Endometrium (tissue), 2 donors: ENCODE data around the gene SFTA2.
"Not testable (repeated sequence)": the region's sequence is repeated elsewhere in the genome, so short reads cannot be mapped to it uniquely, and the experiment has no call there.

Experiments used
- FAIRE-seq: peaks from 2 replicates; lab custom pipeline; 2012; peaks lifted over from hg19 to GRCh38; lab: Jason Lieb, UNC
- donor health status: control.
- donor health status: control.

SFTA2 gene

GRCh38 chr6:30942338-30943060 lies 10.5 kb upstream of the SFTA2 start:
- no peak for FAIRE-seq

DNA sequence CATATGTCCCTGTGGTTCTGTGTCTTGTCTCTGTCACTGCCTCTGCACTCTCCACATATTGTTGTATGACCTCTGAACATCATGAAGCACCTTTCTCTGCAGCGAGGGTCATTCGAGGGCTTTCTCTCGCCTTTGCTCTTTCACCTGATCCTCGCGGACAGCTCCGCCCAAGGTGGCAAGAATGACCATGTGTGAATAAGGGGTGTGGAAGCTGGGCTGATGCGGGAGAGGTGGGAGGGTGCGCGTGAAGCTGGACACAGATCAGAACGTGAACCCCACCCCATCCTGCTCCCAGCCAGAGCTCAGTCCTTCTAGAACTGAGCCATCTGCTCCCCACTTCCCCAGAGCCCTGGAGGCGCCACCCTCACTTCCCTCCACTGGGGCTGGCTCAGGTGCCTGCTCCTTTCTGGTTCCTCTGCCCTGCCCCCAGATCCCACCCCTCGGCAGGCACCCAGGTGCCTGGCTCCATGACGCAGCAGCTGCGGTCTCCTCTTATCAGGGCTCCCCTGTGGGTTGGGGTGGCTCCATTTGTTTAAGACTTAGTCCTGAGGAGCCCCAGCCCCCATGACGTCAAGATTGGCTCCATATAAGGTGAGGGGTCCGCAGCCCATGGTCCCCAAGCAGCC lies 8.5 kb upstream of the SFTA2 start, which contains the start of gene MUCL3:
Gene MUCL3, plus strand, starts transcription at position 613 of the 626 bp plus-strand sequence. CDS start 27 bp downstream, outside the sequence.
- no peak for FAIRE-seq

DNA sequence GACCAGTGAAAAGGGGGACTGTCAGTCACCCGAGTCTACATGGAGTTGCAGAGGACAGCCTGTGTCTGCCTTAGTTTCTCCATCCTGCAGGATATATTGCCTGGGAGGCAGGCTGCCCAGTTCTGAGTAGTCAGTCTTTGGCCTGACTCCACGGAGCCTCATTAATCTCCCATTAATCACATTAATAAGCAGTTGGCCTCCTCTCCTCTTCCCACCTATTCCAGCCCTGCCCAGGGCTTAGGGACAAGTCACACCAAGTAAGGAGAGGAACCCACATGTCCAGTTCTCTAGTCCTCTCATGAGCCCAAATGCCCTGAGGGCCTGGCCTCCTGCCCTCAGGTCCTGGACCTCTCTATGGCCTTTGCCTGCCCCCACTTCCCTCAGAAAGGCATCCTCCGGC lies 7.5 kb upstream of the SFTA2 start:
- no peak for FAIRE-seq

- FAIRE-seq, result no peak
These were observed 6.8 kb upstream of the SFTA2 start for GRCh38 chr6:30938730-30939129.

DNA sequence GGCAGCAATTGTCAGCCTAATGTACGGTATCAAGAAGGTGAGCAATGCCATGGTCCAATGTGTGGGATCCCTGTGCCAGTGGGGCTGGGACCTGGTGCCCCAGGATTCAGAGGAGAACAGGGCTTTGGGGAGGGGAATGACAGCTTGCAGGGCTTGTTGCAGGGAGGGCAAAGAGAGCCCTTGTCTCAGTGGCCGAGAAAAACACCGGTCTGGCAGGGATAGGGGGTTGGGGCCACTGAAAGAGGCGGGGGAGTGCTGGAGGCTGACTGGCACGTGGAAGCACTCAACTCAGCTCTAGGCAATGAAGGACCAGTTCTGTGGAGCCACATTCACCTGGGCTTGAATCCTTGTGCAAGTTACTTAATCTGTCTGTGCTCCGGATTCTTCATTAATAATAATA lies 5.3 kb upstream of the SFTA2 start:
- no peak for FAIRE-seq

DNA sequence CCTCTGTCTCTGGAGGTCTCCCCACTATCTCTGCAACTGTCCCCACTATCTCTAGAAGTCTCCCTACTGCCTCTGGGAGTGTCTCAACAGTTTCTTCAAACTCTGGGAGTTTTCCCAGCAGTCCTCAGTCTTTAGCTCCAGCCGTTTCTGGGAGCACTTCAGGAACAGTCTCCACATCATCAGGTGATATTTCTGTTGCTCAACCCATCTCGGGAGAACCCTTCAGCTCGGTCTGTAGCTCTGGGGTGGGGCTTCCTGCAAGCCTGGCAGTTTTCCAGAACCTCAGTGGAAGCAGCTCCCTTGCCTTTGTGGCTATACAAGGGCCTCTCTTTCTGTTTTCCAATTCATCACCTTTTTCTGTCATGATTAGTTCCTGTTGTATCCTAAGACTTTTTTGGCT lies 3.0 kb upstream of the SFTA2 start:
- no peak for FAIRE-seq

DNA sequence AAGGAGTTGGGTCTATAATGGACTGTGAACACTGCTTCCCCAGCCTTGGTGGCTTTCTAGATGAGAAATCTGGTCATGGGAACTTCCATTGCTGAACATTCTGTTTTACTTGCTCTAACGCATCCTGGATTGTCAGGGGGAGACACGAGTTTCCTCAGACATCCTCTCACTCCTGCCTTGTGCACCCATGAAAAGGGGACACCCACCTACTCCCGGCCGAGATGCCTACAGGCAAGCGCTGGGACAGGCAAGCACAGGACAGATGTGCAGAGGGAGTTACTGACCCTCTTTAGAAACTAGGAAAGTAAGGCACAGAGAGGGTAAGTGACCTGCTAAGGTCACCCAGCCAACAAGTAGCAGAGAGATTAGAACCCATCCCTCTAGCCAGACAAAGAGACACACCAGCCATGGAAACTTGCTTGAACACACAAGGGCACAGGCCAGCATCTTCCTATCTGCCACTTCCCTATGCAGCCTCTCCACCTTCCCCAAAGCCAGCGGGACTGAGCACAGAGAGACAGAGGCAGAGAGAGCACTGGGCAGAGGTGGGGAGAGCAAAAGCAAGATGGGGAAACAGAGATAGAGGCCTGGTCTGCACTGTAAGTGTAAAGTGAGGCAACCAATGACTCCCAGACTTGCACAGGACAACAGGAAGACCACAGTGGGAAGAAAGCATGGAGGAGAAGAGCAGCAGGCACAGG lies 845 bp upstream of the SFTA2 start:
- FAIRE-seq, result no peak

- no peak for FAIRE-seq
These were observed 698 bp downstream of the SFTA2 start for GRCh38 chr6:30931272-30931671.

DNA sequence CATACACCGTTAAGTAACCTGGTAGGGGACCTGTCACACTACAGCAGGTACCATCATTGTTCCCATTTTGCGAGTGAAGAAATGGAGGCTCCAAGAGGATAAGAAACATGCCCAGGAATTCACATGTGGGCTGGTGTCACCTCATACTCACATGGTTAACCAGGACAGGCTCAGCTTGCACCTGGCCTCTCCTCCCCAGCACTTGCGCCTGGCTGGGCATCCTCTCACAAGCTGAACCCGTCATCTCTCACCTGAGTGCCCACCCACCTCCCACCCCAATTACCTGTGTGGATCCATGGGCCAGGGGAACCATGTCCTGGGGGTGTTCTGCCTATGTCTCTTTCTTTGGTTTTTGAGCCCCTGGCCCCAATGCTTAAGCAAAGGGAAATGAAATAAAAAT lies 1.5 kb downstream of the SFTA2 start:
- no peak for FAIRE-seq

DNA sequence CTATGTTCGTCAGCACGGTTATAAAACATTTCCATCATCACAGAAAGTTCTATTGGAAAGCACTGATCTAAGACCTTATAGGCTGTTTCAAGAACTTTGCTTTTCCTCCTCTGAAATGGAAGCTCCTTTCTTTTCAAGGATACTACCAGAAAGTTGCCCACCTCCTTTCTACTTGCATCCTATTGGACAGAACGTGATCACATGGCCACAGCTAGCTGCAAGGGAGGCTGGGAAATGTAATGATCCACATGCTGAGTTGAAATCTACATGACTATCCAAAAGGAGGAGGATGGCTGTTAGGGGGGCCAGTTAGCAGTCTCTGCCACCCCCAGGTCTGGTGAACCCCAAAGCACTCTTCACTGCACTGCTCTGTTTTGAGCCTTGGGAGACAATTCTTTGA lies 3.3 kb downstream of the SFTA2 start:
- no peak for FAIRE-seq

DNA sequence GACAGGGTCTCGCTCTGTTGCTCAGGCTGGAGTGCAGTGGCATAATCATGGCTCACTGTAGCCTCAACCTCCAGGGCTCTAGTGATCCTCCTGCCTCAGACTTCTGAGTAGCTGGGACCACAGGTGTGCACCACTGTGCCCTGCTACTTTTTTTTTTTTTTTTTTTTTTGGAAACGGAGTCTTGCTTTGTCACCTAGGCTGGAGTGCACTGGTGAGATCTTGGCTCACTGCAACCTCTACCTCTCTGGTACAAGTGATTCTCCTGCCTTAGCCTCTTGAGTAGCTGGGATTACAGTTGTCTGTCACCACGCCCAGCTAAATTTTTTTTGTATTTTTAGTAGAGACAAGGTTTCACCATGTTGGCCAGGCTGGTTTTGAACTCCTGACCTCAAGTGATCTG lies 4.9 kb downstream of the SFTA2 start:
- not testable (repeated sequence) for FAIRE-seq

- no peak for FAIRE-seq
These were observed 5.3 kb downstream of the SFTA2 start for GRCh38 chr6:30926644-30927043.

DNA sequence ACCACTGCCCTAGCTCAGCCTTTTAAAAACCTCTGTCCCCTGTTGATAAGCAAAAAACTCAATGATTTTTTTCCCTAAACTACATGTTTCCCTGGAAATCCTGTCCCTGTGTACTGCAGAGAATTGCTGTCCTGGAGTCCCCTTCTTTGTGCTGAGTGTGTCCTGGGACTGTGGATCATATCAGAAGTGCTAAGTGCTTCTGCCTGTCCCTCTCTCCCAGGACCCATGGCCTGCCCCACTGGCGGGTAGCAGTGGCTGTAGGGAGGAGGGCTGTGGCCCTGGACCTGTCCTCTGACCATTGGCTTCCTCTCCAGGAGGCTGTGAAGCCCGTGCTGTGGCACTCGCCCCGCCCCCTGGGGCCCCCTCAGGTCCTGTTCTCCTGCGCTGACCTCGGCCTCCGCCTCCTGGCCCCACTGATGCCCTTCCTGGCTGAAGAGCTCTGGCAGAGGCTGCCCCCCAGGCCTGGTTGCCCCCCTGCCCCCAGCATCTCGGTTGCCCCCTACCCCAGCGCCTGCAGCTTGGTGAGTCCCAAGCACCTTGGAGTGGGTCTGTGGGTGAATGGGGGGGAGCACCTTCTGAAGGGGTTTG lies 7.8 kb downstream of the SFTA2 start:
- not testable (repeated sequence) for FAIRE-seq

- no peak for FAIRE-seq
These were observed 9.5 kb downstream of the SFTA2 start for GRCh38 chr6:30922447-30922852.

DNA sequence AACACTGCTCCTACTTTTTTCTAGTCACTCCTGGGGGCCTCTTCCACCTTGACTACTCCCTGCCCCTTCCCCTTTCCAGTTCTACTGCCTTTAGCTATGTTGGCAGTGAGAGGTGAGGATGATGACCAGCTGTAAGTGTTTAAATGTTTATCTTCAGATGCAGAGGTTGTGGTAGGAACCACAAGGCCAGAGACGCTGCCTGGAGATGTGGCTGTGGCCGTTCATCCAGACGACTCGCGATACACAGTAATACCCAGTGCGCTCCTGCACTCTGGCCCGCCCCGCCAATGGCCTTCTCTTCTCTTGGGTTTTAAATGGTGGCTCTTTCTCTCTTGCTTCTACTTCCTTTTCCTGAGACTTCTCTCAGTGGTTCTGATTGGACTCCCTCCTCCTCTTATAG lies 13.3 kb downstream of the SFTA2 start:
- no peak for FAIRE-seq

GRCh38 chr6:30917487-30917886 lies 14.5 kb downstream of the SFTA2 start:
- FAIRE-seq, result no peak

- FAIRE-seq, result no peak
These were observed 14.9 kb downstream of the SFTA2 start for GRCh38 chr6:30917041-30917440.

- FAIRE-seq, result no peak
These were observed 16.4 kb downstream of the SFTA2 start for GRCh38 chr6:30915591-30915946.

- FAIRE-seq, result no peak
These were observed 16.9 kb downstream of the SFTA2 start for GRCh38 chr6:30914854-30915590.

- no peak for FAIRE-seq
These were observed 17.7 kb downstream of the SFTA2 start, which contains the start of gene VARS2 for GRCh38 chr6:30914076-30914853. TSS of gene VARS2 (plus strand) at chr6:30914238. CDS start at chr6:30914837, 599 bp downstream.

- FAIRE-seq, result no peak
These were observed 18.3 kb downstream of the SFTA2 start for GRCh38 chr6:30913721-30914075.
